Measurements from ENCODE around the gene PRKAR1B. TPM values are rescaled to one million over a fixed set of nuclear protein-coding genes. Genes with fewer than 3 reads are reported as not detected.

The PRKAR1B gene
- total RNA-seq, 2 donors from 2014 or later: 15.6 to 18.4 TPM

GRCh38 chr7:673681-674453 is 53.2 kb downstream of the PRKAR1B start:
- no peaks in the 10 kb centered on the region for H3K9me3 ChIP-seq
- DNase-seq (ENCODE audit: low spot score): no peak

GRCh38 chr7:672891-673290 is 54.2 kb downstream of the PRKAR1B start:
- Histone ChIP-seq H3K9me3 (no peaks in the 10 kb centered on the region), H3K4me3 (no peak overlapping the region), H3K27me3 (replicated peaks; ENCODE audit: insufficient read depth) (no peaks in the 10 kb centered on the region), H3K36me3 (no peaks in the 10 kb centered on the region), H3K4me1 (ENCODE audit: control insufficient read depth in 1 of 2, low read depth in 2 of 2) (peaks cover 0 to 10% of the 10 kb centered on the region in 2 donors), H3K27ac (no peak overlapping the region)
- TF ChIP-seq CTCF (IDR thresholded peaks at IDR 0.05): no peak
- DNase-seq (ENCODE audit: low spot score) (no peak), ATAC-seq (ENCODE audit: insufficient number of reproducible peaks, low FRiP score, low read depth) (no peak)

More at GRCh38 chr7:673681-674453, 53.2 kb downstream of the PRKAR1B start:
- Histone ChIP-seq H3K27ac (no peak overlapping the region), H3K4me1 (ENCODE audit: control insufficient read depth in 1 of 2, low read depth in 2 of 2) (no peaks in the 10 kb centered on the region), H3K4me3 (no peak overlapping the region), H3K36me3 (no peaks in the 10 kb centered on the region), H3K27me3 (replicated peaks; ENCODE audit: insufficient read depth) (no peaks in the 10 kb centered on the region)
- no peak for ATAC-seq (ENCODE audit: insufficient number of reproducible peaks, low FRiP score, low read depth)
- no peak for TF ChIP-seq CTCF (IDR thresholded peaks at IDR 0.05)

GRCh38 chr7:671415-672042 is 55.6 kb downstream of the PRKAR1B start:
- H3K4me1 ChIP-seq (ENCODE audit: control insufficient read depth in 1 of 2, low read depth in 2 of 2): peaks cover 0 to 11% of the 10 kb centered on the region in 2 donors
- H3K27ac ChIP-seq: no peak overlapping the region
- no peak overlapping the region for H3K4me3 ChIP-seq
- TF ChIP-seq CTCF (IDR thresholded peaks at IDR 0.05): no peak
- ATAC-seq (ENCODE audit: insufficient number of reproducible peaks, low FRiP score, low read depth) (no peak), DNase-seq (ENCODE audit: low spot score) (no peak)
- H3K9me3 ChIP-seq: no peaks in the 10 kb centered on the region
- no peaks in the 10 kb centered on the region for H3K36me3 ChIP-seq
- H3K27me3 ChIP-seq (replicated peaks; ENCODE audit: insufficient read depth): no peaks in the 10 kb centered on the region

GRCh38 chr7:670501-671390 is 56.3 kb downstream of the PRKAR1B start:
- Histone ChIP-seq H3K9me3 (no peaks in the 10 kb centered on the region), H3K4me1 (ENCODE audit: control insufficient read depth in 1 of 2, low read depth in 2 of 2) (peaks cover 0 to 19% of the 10 kb centered on the region in 2 donors), H3K27ac (no peak overlapping the region), H3K36me3 (no peaks in the 10 kb centered on the region), H3K4me3 (no peak overlapping the region), H3K27me3 (replicated peaks; ENCODE audit: insufficient read depth) (no peaks in the 10 kb centered on the region)
- no peak for DNase-seq (ENCODE audit: low spot score)
- no peak for ATAC-seq (ENCODE audit: insufficient number of reproducible peaks, low FRiP score, low read depth)
- no peak for TF ChIP-seq CTCF (IDR thresholded peaks at IDR 0.05)

GRCh38 chr7:668958-669357 is 58.1 kb downstream of the PRKAR1B start:
- Histone ChIP-seq H3K27ac (peak overlapping the region in 1 of 2 donors; percentile 28), H3K4me1 (ENCODE audit: control insufficient read depth in 1 of 2, low read depth in 2 of 2) (peaks cover 5 to 37% of the 10 kb centered on the region in 2 donors), H3K27me3 (replicated peaks; ENCODE audit: insufficient read depth) (no peaks in the 10 kb centered on the region), H3K9me3 (no peaks in the 10 kb centered on the region), H3K36me3 (no peaks in the 10 kb centered on the region), H3K4me3 (no peak overlapping the region)
- no peak for ATAC-seq (ENCODE audit: insufficient number of reproducible peaks, low FRiP score, low read depth)
- no peak for TF ChIP-seq CTCF (IDR thresholded peaks at IDR 0.05)
- no peak for DNase-seq (ENCODE audit: low spot score)

Measured in thoracic aorta (tissue), 2 donors.